Breast epithelium (tissue), 3 donors: Measurements from ENCODE around the gene CIPC.

Experiments
- CTCF ChIP-seq, 3 donors: fragments of 450-650 bp; IDR thresholded peaks; one replicate each; pipeline ENCODE4 v1.5.1; 2016 to 2017; ENCODE audit warnings: antibody characterized with exemption in 3 of 3, mild to moderate bottlenecking in 3 of 3, moderate library complexity in 3 of 3
- POLR2AphosphoS5 ChIP-seq, 3 donors: sonication (generic); formaldehyde crosslinking; IDR thresholded peaks; one replicate each; pipeline ENCODE4 v1.6.1; 2017; ENCODE audit warnings: antibody characterized with exemption in 3 of 3

GRCh38 chr14:77122526-77123125, 24.6 kb downstream of the CIPC start:
- TF ChIP-seq CTCF (IDR thresholded peaks at IDR 0.05) (no peak), POLR2AphosphoS5 (IDR thresholded peaks at IDR 0.05) (no peak)
